ACC112 (cell line): ENCODE data around the gene TRPC4AP.

Experiments used
- H2AFZ ChIP-seq: fragments of 200-600 bp; sonication (generic); one replicate; pipeline ENCODE4 v1.6.0; 2017; ENCODE audit warnings: antibody characterized with exemption, low read length; ENCODE audit not compliant: unreplicated experiment
- H3K27ac ChIP-seq: fragments of 200-600 bp; sonication (generic); 2 replicates; pipeline ENCODE4 v1.5.1; 2014; ENCODE audit warnings: low read depth, mild to moderate bottlenecking, antibody characterized with exemption, low read length, moderate library complexity
- H3K27me3 ChIP-seq: fragments of 200-600 bp; sonication (generic); 2 replicates; pipeline ENCODE4 v1.6.1; 2014; ENCODE audit warnings: mild to moderate bottlenecking, antibody characterized with exemption, low read length, moderate library complexity, mixed read lengths; ENCODE audit not compliant: insufficient read depth
- H3K36me3 ChIP-seq: fragments of 200-600 bp; sonication (generic); 2 replicates; pipeline ENCODE4 v1.6.1; 2016; ENCODE audit warnings: mild to moderate bottlenecking, antibody characterized with exemption, low read length, moderate library complexity, mixed read lengths; ENCODE audit not compliant: insufficient read depth
- H3K4me1 ChIP-seq: fragments of 200-600 bp; sonication (generic); one replicate; pipeline ENCODE4 v1.6.1; 2016; ENCODE audit warnings: low read length, mixed read lengths; ENCODE audit not compliant: insufficient read depth, unreplicated experiment, control insufficient read depth
- H3K4me3 ChIP-seq: fragments of 200-600 bp; sonication (generic); 2 replicates; pipeline ENCODE4 v1.5.1; 2014; ENCODE audit warnings: mild to moderate bottlenecking, low read depth, low read length
- H3K79me2 ChIP-seq: fragments of 200-600 bp; sonication (generic); one replicate; pipeline ENCODE4 v1.6.0; 2016; ENCODE audit warnings: low read length; ENCODE audit not compliant: control insufficient read depth, unreplicated experiment, insufficient read depth

Gene TRPC4AP

GRCh38 chr20:34996243-34997028, 96.2 kb downstream of the TRPC4AP start:
- Histone ChIP-seq H2AFZ (no peak overlapping the region), H3K36me3 (0 out of 2 replicates have a peak, but pooled peaks cover 4% of the 10 kb centered on the region), H3K79me2 (no peaks in the 10 kb centered on the region), H3K4me1 (no peaks in the 10 kb centered on the region), H3K27me3 (no peaks in the 10 kb centered on the region), H3K4me3 (no peak overlapping the region), H3K27ac (no peak overlapping the region)

- Histone ChIP-seq H3K4me3 (no peak overlapping the region), H3K27me3 (no peaks in the 10 kb centered on the region), H3K79me2 (no peaks in the 10 kb centered on the region), H2AFZ (no peak overlapping the region), H3K4me1 (no peaks in the 10 kb centered on the region), H3K36me3 (0 out of 2 replicates have a peak, but pooled peaks cover 3% of the 10 kb centered on the region), H3K27ac (no peak overlapping the region)
These were observed 96.9 kb downstream of the TRPC4AP start for GRCh38 chr20:34995696-34996095.

GRCh38 chr20:34995192-34995591, 97.4 kb downstream of the TRPC4AP start:
- Histone ChIP-seq H3K36me3 (0 out of 2 replicates have a peak, but pooled peaks cover 3% of the 10 kb centered on the region), H3K79me2 (no peaks in the 10 kb centered on the region), H3K4me1 (no peaks in the 10 kb centered on the region), H3K27ac (no peak overlapping the region), H3K27me3 (no peaks in the 10 kb centered on the region), H2AFZ (no peak overlapping the region), H3K4me3 (no peak overlapping the region)

GRCh38 chr20:34994509-34995131, 98.0 kb downstream of the TRPC4AP start:
- H2AFZ ChIP-seq = no peak overlapping the region
- H3K36me3 ChIP-seq = 0 out of 2 replicates have a peak, but pooled peaks cover 3% of the 10 kb centered on the region
- no peak overlapping the region for H3K27ac ChIP-seq
- H3K4me3 ChIP-seq = no peak overlapping the region
- H3K79me2 ChIP-seq = no peaks in the 10 kb centered on the region
- H3K4me1 ChIP-seq = no peaks in the 10 kb centered on the region
- no peaks in the 10 kb centered on the region for H3K27me3 ChIP-seq

- Histone ChIP-seq H3K27ac (no peak overlapping the region), H3K36me3 (0 out of 2 replicates have a peak, but pooled peaks cover 3% of the 10 kb centered on the region), H2AFZ (no peak overlapping the region), H3K27me3 (no peaks in the 10 kb centered on the region), H3K79me2 (no peaks in the 10 kb centered on the region), H3K4me3 (no peak overlapping the region), H3K4me1 (no peaks in the 10 kb centered on the region)
These were observed 98.6 kb downstream of the TRPC4AP start for GRCh38 chr20:34993941-34994508.

- Histone ChIP-seq H2AFZ (no peak overlapping the region), H3K36me3 (0 out of 2 replicates have a peak, but pooled peaks cover 3% of the 10 kb centered on the region), H3K4me3 (no peak overlapping the region), H3K4me1 (no peaks in the 10 kb centered on the region), H3K27me3 (no peaks in the 10 kb centered on the region), H3K27ac (no peak overlapping the region), H3K79me2 (no peaks in the 10 kb centered on the region)
These were observed 99.7 kb downstream of the TRPC4AP start for GRCh38 chr20:34992751-34993417.

- no peaks in the 10 kb centered on the region for H3K36me3 ChIP-seq
- H3K79me2 ChIP-seq = no peaks in the 10 kb centered on the region
- H2AFZ ChIP-seq = no peak overlapping the region
- H3K27me3 ChIP-seq = no peaks in the 10 kb centered on the region
- H3K4me3 ChIP-seq = no peak overlapping the region
- H3K27ac ChIP-seq = no peak overlapping the region
- H3K4me1 ChIP-seq = no peaks in the 10 kb centered on the region
These were observed 101.9 kb downstream of the TRPC4AP start for GRCh38 chr20:34990661-34991214.

GRCh38 chr20:34990231-34990630, 102.4 kb downstream of the TRPC4AP start:
- H3K36me3 ChIP-seq = no peaks in the 10 kb centered on the region
- H3K4me1 ChIP-seq = no peaks in the 10 kb centered on the region
- H3K4me3 ChIP-seq = no peak overlapping the region
- no peaks in the 10 kb centered on the region for H3K79me2 ChIP-seq
- no peak overlapping the region for H3K27ac ChIP-seq
- no peak overlapping the region for H2AFZ ChIP-seq
- no peaks in the 10 kb centered on the region for H3K27me3 ChIP-seq

GRCh38 chr20:34989670-34990069, 102.9 kb downstream of the TRPC4AP start:
- no peak overlapping the region for H3K4me3 ChIP-seq
- no peaks in the 10 kb centered on the region for H3K79me2 ChIP-seq
- H3K36me3 ChIP-seq = no peaks in the 10 kb centered on the region
- no peaks in the 10 kb centered on the region for H3K4me1 ChIP-seq
- H3K27me3 ChIP-seq = no peaks in the 10 kb centered on the region
- H3K27ac ChIP-seq = no peak overlapping the region
- no peak overlapping the region for H2AFZ ChIP-seq

- Histone ChIP-seq H3K36me3 (no peaks in the 10 kb centered on the region), H3K4me3 (no peak overlapping the region), H3K27me3 (no peaks in the 10 kb centered on the region), H2AFZ (no peak overlapping the region), H3K79me2 (no peaks in the 10 kb centered on the region), H3K4me1 (no peaks in the 10 kb centered on the region), H3K27ac (no peak overlapping the region)
These were observed 103.5 kb downstream of the TRPC4AP start for GRCh38 chr20:34989118-34989517.
